HFF-Myc (cell line): Measurements from ENCODE around the gene R3HDM2.
"Not testable (repeated sequence)": the region's sequence is repeated elsewhere in the genome, so short reads cannot be mapped to it uniquely, and the experiment has no call there.

ENCODE experiments used
- DNase-seq: peaks from one replicate; pipeline ENCODE4 v3.0.0-alpha.2; 2011; ENCODE audit warnings: low read depth; ENCODE audit errors: extremely low read depth
- H3K4me3 ChIP-seq: replicated peaks from 2 replicates; pipeline ENCODE4 v1.5.1; 2011; ENCODE audit warnings: low read depth, mild to moderate bottlenecking, control low read depth, low read length
- CTCF ChIP-seq: IDR thresholded peaks from 2 replicates; pipeline ENCODE4 v1.5.1; 2012; ENCODE audit warnings: mild to moderate bottlenecking, low read depth, low read length, control low read depth; ENCODE audit errors: missing control alignments

Gene R3HDM2

DNA sequence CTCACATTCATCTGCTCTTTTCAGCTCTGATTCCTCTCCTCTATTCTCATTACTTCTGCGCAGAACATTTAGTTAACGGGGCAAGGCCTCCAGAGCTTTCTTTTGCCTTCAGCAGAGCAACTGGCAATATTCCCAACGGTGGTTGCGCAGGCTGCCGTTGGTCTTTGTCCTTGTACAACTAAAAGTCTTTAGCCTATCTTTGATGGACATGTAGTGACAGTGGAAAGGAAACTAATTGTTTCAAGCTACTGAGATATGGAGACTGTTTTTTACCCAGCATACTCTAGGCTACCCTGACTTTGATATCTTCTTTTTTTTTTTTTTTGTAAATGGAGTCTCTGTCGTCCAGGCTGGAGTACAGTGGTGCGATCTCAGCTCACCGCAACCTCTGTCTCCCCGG is 12.6 kb downstream of the R3HDM2 start:
- DNase-seq, result no peak
- TF ChIP-seq CTCF, result no peak
- H3K4me3 ChIP-seq, result no peak overlapping the region

DNA sequence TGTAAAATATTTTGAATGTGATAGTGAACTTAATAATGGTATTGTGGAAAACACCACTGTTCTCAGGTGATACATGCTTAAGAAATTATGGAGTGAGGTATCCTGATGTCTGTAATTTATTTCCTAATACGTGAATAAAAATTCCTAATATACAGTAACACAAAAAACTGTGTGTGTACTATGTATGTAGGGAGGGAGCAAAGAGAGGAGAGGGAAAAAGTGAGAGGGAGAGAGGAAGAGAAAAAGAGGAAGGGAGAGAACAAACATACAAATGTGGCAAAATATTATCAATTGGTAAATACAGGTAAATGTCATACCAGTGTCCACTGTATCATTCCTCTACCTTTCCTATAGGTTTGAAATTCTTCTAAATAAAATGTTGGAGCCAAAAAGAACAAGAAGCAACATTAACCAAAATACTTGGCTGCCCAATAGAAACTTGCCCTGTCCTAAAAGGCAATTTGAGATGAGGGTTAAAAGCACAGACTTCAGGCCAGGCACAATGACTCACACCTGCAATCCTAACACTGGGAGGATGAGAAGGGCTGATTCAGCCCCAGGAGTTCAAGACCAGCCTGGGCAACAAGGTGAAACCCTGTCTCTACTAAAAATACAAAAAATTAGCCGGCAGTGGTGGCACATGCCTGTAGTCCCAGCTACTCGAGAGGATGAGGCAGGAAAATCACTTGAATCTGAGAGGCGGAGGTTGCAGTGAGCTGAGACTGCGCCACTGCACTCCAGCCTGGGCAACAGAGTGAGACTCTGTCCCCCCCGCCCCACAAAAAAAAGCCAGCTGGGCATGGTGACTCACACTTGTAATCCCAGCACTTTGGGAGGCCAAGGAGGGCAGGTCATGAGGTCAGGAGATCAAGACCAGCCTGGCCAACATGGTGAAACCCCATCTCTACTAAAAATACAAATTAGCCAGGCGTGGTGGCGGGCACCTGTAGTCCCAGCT is 14.5 kb downstream of the R3HDM2 start:
- no peak for DNase-seq
- no peak overlapping the region for H3K4me3 ChIP-seq
- TF ChIP-seq CTCF, result no peak

- no peak overlapping the region for H3K4me3 ChIP-seq
- no peak for DNase-seq
- TF ChIP-seq CTCF, result no peak
Measured at GRCh38 chr12:57415088-57415487, 15.8 kb downstream of the R3HDM2 start.

DNA sequence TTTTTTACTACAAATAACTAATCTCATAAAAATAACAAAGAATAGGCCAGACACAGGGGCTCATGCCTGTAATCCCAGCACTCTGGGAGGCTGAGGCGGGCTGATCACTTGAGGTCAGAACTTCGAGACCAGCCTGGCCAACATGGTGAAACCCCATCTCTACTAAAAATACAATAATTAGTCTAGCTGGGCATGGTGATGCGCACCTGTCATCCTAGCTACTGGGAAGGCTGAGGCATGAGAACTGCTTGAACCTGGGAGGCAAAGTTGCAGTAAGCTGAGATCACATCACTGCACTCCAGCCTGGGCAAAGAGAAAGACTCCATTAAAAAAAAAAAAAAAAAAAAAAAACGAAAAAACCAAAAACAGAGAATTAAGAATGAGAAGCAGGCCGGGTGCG is 16.7 kb downstream of the R3HDM2 start:
- not testable (repeated sequence) for DNase-seq, H3K4me3 ChIP-seq

DNA sequence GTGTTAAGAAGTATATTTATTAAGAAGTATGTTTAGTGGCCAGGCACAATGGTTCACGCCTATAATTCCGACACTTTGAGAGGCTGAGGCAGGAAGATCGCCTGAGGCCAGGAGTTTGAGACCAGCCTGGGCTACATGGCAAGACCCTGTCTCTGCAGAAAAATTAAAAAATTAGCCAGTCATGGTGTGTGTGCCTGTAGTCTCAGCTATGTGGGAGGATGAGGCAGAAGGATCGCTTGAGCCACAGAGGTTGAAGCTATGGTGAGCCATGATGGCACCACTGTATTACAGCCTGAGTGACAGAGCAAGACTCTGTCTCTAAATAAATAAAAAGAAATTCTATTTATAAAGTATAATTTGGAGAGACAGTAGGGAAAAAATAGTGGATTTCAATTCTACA is 20.3 kb downstream of the R3HDM2 start:
- TF ChIP-seq CTCF, result no peak
- no peak overlapping the region for H3K4me3 ChIP-seq
- DNase-seq, result no peak

DNA sequence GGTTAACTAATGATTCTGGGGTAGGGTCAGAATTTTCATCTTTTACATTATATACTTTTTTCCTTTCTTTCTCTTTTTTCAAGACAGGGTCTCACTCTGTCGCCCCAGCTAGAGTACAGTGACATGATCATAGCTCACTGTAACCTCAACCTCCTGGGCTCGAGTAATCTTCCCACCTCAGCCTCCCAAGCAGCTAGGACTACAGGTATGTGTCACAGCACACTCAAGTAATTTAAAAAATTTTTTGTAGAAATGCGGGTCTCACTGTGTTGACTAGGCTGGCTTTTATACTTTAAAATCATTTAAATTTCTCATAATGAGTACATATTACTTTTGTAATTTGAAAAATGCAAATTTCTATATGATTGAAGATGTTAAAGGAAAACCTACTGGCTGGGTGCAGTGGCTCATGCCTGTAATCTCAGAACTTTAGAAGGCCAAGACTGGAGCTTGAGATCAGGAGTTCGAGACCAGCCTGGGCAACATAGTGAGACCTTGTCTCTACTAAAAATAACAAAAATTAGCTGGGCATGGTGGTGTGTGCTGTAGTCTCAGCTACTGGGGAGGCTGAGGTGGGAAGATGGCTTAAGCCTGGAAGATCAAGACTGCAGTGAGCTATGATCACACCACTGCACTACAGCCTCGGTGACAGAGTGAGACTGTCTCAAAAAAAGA is 25.7 kb downstream of the R3HDM2 start:
- no peak for DNase-seq
- no peak overlapping the region for H3K4me3 ChIP-seq
- no peak for TF ChIP-seq CTCF

GRCh38 chr12:57402156-57402555 is 28.7 kb downstream of the R3HDM2 start:
- not testable (repeated sequence) for H3K4me3 ChIP-seq, DNase-seq
